Measurements from ENCODE around the gene LUC7L. TPM values are rescaled to one million over a fixed set of nuclear protein-coding genes. Genes with fewer than 3 reads are reported as not detected.
"Not testable (repeated sequence)": the region's sequence is repeated elsewhere in the genome, so short reads cannot be mapped to it uniquely, and the experiment has no call there.

The LUC7L gene
- total RNA-seq, 1 donor from 2014 or later = 32.0 TPM

DNA sequence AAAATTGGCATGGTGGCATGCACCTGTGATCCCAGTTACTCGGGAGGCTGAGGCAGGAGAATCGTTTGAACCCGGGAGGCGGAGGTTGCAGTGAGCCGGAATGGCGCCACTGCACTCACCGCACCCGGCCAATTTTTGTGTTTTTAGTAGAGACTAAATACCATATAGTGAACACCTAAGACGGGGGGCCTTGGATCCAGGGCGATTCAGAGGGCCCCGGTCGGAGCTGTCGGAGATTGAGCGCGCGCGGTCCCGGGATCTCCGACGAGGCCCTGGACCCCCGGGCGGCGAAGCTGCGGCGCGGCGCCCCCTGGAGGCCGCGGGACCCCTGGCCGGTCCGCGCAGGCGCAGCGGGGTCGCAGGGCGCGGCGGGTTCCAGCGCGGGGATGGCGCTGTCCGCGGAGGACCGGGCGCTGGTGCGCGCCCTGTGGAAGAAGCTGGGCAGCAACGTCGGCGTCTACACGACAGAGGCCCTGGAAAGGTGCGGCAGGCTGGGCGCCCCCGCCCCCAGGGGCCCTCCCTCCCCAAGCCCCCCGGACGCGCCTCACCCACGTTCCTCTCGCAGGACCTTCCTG, 49.1 kb downstream of the LUC7L start, which contains the start of gene HBQ1:
Gene HBQ1, plus strand, starts transcription at position 359 of the 575 bp plus-strand sequence. Its CDS starts 28 bp downstream, at position 387.
- no peak for DNase-seq (ENCODE audit: low read depth, low spot score)

DNA sequence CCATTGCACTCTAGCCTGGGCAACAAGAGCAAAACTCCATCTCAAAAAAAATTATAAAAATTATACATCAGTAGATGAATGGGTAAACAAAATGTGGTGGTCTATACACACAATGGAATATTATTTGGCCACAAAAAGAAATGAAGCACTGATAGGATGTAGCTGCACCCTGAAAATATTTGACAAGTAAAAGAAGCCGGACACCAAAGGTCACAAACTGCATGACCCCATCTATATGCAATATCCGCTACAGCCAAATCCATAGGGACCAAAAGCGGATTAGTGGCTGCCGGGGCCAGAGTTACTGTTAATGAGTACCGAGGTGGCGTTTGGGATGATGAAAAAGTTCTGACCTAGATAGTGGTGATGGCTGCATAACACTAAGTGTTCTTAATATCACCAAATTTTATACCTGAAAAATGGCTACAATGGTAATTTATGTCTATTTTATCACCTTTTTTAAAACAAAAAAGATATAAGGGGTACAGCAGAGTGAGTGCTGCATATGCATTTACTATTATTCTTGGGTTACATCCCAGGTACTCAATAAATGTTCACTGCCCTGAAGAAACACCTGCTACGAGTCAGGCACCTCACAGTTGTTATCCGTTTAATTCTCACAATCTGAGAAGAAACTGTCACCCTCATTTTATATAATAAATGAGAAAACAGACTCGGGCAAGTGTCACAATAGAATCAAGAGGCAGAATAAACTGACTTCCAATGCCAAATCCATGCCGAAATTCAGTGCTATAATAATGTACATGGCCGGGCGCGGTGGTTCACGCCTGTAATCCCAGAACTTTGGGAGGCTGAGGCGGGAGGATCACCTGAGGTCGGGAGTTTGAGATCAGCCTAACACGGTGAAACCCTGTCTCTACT, 49.8 kb downstream of the LUC7L start:
- no peak for DNase-seq (ENCODE audit: low read depth, low spot score)

- DNase-seq (ENCODE audit: low read depth, low spot score) = no peak
Observed at GRCh38 chr16:178668-179015, 50.6 kb downstream of the LUC7L start.

DNA sequence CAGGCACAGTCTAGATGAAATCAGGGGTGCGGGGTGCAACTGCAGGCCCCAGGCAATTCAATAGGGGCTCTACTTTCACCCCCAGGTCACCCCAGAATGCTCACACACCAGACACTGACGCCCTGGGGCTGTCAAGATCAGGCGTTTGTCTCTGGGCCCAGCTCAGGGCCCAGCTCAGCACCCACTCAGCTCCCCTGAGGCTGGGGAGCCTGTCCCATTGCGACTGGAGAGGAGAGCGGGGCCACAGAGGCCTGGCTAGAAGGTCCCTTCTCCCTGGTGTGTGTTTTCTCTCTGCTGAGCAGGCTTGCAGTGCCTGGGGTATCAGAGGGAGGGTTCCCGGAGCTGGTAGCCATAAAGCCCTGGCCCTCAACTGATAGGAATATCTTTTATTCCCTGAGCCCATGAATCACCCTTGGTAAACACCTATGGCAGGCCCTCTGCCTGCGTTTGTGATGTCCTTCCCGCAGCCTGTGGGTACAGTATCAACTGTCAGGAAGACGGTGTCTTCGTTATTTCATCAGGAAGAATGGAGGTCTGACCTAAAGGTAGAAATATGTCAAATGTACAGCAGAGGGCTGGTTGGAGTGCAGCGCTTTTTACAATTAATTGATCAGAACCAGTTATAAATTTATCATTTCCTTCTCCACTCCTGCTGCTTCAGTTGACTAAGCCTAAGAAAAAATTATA, 51.1 kb downstream of the LUC7L start:
- no peak for DNase-seq (ENCODE audit: low read depth, low spot score)

DNA sequence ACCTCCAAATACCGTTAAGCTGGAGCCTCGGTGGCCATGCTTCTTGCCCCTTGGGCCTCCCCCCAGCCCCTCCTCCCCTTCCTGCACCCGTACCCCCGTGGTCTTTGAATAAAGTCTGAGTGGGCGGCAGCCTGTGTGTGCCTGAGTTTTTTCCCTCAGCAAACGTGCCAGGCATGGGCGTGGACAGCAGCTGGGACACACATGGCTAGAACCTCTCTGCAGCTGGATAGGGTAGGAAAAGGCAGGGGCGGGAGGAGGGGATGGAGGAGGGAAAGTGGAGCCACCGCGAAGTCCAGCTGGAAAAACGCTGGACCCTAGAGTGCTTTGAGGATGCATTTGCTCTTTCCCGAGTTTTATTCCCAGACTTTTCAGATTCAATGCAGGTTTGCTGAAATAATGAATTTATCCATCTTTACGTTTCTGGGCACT, 51.8 kb downstream of the LUC7L start:
- DNase-seq (ENCODE audit: low read depth, low spot score) = no peak

- DNase-seq (ENCODE audit: low read depth, low spot score) = not testable (repeated sequence)
Observed at GRCh38 chr16:176477-177382, 52.5 kb downstream of the LUC7L start, which contains the start of gene HBA1. Gene HBA1, plus strand, starts transcription at chr16:176680. Its CDS starts 37 bp downstream, at chr16:176717.

GRCh38 chr16:176006-176405, 53.2 kb downstream of the LUC7L start:
- not testable (repeated sequence) for DNase-seq (ENCODE audit: low read depth, low spot score)

DNA sequence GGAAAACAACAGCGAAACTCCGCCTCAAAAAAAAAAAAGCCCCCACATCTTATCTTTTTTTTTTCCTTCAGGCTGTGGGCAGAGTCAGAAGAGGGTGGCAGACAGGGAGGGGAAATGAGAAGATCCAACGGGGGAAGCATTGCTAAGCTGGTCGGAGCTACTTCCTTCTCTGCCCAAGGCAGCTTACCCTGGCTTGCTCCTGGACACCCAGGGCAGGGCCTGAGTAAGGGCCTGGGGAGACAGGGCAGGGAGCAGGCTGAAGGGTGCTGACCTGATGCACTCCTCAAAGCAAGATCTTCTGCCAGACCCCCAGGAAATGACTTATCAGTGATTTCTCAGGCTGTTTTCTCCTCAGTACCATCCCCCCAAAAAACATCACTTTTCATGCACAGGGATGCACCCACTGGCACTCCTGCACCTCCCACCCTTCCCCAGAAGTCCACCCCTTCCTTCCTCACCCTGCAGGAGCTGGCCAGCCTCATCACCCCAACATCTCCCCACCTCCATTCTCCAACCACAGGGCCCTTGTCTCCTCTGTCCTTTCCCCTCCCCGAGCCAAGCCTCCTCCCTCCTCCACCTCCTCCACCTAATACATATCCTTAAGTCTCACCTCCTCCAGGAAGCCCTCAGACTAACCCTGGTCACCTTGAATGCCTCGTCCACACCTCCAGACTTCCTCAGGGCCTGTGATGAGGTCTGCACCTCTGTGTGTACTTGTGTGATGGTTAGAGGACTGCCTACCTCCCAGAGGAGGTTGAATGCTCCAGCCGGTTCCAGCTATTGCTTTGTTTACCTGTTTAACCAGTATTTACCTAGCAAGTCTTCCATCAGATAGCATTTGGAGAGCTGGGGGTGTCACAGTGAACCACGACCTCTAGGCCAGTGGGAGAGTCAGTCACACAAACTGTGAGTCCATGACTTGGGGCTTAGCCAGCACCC, 54.0 kb downstream of the LUC7L start:
- no peak for DNase-seq (ENCODE audit: low read depth, low spot score)

DNA sequence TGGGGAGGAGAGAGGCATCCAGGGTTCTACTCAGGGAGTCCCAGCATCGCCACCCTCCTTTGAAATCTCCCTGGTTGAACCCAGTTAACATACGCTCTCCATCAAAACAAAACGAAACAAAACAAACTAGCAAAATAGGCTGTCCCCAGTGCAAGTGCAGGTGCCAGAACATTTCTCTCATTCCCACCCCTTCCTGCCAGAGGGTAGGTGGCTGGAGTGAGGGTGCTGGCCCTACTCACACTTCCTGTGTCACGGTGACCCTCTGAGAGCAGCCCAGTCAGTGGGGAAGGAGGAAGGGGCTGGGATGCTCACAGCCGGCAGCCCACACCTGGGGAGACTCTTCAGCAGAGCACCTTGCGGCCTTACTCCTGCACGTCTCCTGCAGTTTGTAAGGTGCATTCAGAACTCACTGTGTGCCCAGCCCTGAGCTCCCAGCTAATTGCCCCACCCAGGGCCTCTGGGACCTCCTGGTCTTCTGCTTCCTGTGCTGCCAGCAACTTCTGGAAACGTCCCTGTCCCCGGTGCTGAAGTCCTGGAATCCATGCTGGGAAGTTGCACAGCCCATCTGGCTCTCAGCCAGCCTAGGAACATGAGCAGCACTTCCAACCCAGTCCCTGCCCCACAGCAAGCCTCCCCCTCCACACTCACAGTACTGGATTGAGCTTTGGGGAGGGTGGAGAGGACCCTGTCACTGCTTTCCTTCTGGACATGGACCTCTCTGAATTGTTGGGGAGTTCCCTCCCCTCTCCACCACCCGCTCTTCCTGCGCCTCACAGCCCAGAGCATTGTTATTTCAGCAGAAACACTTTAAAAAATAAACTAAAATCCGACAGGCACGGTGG, 55.1 kb downstream of the LUC7L start:
- DNase-seq (ENCODE audit: low read depth, low spot score) = not testable (repeated sequence)

DNA sequence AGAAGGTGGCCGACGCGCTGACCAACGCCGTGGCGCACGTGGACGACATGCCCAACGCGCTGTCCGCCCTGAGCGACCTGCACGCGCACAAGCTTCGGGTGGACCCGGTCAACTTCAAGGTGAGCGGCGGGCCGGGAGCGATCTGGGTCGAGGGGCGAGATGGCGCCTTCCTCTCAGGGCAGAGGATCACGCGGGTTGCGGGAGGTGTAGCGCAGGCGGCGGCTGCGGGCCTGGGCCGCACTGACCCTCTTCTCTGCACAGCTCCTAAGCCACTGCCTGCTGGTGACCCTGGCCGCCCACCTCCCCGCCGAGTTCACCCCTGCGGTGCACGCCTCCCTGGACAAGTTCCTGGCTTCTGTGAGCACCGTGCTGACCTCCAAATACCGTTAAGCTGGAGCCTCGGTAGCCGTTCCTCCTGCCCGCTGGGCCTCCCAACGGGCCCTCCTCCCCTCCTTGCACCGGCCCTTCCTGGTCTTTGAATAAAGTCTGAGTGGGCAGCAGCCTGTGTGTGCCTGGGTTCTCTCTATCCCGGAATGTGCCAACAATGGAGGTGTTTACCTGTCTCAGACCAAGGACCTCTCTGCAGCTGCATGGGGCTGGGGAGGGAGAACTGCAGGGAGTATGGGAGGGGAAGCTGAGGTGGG, 55.9 kb downstream of the LUC7L start:
- not testable (repeated sequence) for DNase-seq (ENCODE audit: low read depth, low spot score)

GRCh38 chr16:172374-172941, 56.8 kb downstream of the LUC7L start, which contains the start of gene HBA2:
Gene HBA2, plus strand, starts transcription at chr16:172876. Its CDS starts 37 bp downstream, at chr16:172913.
- DNase-seq (ENCODE audit: low read depth, low spot score) = not testable (repeated sequence)

GRCh38 chr16:170788-171187, 58.5 kb downstream of the LUC7L start:
- no peak for DNase-seq (ENCODE audit: low read depth, low spot score)

DNA sequence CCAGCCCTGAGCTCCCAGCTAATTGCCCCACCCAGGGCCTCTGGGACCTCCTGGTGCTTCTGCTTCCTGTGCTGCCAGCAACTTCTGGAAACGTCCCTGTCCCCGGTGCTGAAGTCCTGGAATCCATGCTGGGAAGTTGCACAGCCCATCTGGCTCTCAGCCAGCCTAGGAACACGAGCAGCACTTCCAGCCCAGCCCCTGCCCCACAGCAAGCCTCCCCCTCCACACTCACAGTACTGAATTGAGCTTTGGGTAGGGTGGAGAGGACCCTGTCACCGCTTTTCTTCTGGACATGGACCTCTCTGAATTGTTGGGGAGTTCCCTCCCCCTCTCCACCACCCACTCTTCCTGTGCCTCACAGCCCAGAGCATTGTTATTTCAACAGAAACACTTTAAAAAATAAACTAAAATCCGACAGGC, 59.2 kb downstream of the LUC7L start:
- not testable (repeated sequence) for DNase-seq (ENCODE audit: low read depth, low spot score)

- DNase-seq (ENCODE audit: low read depth, low spot score) = no peak
Observed at GRCh38 chr16:169014-169413, 60.2 kb downstream of the LUC7L start.

DNA sequence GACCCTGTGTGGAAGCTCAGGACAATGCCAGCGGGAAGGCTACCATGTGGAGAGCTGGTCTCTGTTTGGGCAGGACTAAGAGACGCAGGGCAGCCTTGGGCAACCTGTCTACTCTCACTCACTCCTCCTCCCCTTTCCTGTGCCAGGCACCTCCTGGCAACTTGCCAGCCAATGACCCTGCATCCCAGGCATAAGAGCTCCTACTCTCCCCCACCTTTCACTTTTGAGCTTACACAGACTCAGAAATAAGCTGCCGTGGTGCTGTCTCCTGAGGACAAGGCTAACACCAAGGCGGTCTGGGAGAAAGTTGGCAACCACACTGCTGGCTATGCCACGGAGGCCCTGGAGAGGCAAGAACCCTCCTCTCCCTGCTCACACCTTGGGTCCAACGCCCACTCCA, 60.8 kb downstream of the LUC7L start:
- DNase-seq (ENCODE audit: low read depth, low spot score) = no peak

DNA sequence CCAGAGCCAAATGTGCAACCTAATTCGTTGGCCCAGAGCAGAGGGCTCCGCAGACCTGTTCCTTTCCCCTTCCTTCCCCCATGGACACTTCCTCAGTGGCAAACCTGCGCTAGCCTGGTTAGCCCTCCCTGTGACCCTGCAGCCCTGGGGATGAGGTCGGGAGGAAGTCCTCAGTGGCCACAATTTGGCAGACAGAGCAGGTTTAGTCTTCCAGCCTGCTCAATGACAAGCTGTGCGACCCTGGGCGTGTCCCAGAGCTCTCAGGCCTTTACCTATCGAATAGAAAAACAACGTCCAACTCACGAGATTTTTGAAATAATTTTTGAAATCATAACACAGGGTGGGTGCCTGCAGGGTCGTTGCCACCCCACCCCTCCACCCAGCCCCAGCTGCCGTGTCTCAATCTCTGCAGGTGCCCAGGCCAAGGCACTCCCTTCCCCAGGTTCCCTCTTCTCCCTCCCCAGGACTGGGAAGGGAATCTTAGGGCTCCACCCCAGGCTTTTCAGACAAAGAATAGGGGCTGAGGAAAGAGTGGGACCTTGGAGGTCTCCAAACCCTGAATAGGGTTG, 62.0 kb downstream of the LUC7L start:
- DNase-seq (ENCODE audit: low read depth, low spot score) = no peak

DNA sequence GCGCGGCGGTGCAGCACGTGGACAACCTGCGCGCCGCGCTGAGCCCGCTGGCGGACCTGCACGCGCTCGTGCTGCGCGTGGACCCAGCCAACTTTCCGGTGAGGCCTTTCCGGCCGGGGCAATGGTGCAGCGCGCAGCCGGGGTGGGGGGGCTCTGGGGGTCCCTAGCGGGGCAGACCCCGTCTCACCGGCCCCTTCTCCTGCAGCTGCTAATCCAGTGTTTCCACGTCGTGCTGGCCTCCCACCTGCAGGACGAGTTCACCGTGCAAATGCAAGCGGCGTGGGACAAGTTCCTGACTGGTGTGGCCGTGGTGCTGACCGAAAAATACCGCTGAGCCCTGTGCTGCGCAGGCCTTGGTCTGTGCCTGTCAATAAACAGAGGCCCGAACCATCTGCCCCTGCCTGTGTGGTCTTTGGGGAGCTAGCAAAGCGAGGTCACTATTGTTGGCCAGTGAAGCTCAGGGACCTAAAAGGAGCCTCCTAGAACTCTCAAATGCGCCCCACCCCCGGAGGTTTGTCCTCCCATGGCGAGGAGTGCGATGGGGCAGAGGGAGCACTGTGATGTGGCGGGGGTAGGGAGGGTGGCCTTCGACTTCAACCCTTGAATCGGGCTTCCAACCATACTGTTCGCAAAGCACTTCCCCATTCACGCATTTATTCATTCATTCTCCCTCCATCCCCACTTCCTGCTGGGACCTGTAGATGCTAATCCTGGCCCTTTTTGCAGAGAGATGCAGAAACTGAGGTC, 62.7 kb downstream of the LUC7L start:
- DNase-seq (ENCODE audit: low read depth, low spot score) = no peak

Data from pulmonary artery endothelial cell (primary cell).